Activated CD8-positive, alpha-beta memory T cell treated with anti-CD3 and anti-CD28 coated beads for 4 hours (primary cell): ENCODE results near the gene GPR155.
"Not testable (repeated sequence)": the region's sequence is repeated elsewhere in the genome, so short reads cannot be mapped to it uniquely, and the experiment has no call there.

ENCODE experiments used
- DNase-seq, 2 donors: peaks; one replicate each; pipeline ENCODE4 v3.0.0-alpha.2; 2020; ENCODE audit warnings: low read depth in 2 of 2

Gene GPR155

DNA sequence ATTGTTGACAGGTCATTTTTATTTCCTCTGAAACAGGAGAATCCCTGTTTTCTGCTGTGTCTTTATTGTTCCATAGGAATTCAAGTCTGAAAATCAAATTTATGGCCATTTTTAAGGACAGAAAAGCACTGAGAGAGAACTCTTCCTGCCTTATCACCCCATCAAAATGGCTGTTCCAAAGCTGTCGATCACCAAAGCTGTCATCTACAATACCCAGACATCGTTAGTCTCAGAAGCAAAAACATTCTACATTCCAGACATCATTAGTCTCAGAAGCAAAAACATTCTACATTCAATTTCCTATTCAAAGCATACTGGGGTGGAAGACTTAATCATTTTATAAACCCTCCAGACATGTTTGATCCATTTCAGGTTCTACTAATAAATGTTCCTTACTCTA, 46.9 kb downstream of the GPR155 start:
- DNase-seq = no peak

DNA sequence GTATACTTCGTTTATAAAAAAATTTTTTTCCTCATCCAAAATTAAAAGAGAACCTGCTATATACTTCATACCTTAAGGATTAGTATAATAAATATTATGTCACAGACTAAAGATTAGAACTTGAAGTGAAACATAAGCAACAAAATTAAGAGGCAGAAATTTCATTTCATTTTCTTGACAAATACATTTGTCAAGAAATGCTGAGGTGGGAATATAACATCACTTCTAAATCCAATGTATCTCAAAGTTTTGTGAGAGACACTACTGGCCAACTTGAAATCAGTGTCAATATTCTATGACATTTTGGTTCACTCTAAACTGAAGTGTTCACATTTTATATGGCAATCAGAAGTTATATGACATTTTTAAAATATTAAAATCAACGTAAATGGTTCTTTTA, 47.5 kb downstream of the GPR155 start:
- no peak for DNase-seq

DNA sequence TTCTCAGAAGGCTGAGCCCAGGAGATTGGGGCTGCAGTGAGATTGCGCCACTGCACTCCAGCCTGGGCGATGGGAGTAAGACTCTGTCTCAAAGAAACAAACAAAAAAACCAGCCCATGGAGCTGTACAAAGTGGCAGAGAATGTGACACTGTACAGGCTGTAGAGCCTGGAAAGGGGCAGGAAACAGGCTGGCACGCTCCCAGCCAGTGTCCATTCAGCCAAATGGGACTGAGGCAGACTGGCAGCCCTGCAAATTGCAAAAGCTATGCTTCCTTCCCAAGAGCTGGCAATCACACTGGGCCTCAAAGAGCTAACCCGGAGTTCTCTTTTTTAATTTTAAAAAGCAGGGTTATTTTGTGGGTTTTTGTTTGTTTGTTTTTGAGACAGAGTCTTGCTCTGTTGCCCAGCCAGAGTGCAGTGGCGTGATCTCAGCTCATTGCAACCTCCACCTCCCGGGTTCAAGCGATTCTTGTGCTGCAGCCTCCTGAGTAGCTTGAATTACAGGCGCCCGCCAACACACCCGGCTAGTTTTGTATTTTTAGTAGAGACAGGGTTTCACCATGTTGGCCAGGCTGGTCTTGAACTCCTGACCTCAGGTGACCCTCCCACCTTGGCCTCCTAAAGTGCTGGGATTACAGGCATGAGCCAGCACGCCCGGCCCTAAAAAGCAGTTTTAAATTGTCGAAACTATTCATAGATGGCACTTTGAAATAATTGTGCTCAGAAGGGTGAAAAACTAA, 48.5 kb downstream of the GPR155 start:
- DNase-seq = no peak

DNA sequence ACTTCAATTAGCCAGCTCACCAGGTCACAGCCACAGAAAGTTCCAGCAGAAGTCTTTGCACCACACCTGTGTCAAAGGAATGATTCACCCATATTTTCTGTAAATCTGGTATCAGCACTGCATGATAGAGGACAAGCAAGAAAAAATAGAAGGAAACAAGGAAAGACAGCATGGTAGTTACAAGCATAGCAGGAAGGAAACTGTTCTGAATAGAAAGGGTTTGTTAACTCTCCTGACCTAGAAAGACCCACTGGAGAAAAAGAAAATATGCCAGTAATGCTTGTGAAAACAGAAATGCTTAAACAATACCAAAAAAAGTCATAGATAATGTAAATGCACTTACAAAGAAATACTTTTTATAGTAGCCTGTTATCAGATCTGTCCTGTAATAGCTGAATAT, 50.5 kb downstream of the GPR155 start:
- no peak for DNase-seq

DNA sequence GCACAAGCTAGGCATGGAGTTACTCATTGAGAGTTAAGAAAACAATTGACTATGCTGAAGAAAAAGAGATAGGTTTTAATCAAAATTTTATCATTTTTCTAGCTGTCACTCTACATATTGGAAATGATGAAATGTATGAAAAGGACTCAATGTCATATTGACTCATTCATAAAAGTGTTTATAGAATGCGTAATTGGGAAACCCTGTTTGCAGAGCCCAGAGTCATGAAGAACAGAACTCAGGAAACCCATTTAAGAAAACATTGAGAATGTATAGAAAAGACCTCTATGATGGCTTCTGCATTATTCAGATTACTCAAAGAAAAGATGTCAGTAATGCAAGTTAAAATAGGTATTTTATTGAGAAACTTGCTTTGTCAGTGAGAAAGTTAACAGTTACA, 54.9 kb downstream of the GPR155 start:
- no peak for DNase-seq

DNA sequence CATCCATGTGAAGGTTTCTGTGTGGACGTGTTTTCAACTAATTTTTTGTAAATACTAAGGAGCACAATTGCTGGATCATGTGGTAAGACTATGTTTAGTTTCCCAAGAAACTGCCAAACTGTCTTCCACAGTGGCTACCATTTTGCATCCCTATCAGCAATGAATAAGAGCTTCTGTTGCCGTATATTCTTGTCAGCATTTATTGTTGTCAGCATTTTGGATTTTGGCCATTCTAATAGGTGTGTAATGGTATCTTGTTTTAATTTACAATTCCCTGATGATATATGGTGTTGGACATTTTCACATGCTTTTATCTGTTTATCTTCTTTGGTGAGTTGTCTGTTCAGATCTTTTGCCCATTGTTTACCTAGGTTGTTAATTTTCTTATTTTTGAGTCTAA, 56.8 kb downstream of the GPR155 start:
- DNase-seq = no peak

DNA sequence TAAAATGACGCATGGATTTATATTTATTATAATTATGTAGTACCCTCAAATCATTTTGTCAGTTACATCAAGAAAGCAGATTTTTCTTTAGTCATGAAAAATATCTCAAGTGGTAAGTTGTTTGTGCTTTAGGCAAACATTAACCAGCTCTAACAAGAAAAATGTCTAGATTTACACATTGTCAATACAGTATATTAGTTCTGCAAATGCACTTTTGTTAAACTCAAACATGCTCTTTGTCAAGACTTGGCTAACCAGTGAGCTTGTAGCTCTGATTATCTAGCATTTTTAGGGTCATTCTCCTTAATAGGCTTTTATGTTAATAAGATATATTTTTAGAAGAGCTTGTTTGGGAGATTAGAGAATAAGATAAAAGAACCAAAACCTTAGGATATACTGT, 58.6 kb downstream of the GPR155 start:
- DNase-seq = no peak

DNA sequence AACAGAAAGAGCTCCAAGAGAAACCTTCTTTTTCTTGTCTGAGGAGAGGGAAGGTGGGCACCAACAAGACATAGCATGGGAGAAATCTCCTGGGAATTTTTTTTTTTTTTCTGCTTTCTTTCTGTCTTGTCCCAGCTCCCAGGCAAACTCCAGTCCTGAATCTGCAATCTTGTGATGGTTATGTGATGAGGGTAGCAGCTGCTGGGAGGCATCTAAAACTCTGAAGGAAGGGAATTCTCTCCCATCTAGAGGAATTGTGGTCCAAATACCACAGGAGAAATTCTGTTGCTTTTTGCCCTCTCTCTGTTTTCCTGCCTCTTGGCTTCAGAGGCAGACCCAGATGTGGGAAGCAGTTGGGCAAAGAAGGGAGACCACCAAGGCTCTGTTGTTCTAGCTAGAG, 74.6 kb downstream of the GPR155 start:
- DNase-seq = no peak

DNA sequence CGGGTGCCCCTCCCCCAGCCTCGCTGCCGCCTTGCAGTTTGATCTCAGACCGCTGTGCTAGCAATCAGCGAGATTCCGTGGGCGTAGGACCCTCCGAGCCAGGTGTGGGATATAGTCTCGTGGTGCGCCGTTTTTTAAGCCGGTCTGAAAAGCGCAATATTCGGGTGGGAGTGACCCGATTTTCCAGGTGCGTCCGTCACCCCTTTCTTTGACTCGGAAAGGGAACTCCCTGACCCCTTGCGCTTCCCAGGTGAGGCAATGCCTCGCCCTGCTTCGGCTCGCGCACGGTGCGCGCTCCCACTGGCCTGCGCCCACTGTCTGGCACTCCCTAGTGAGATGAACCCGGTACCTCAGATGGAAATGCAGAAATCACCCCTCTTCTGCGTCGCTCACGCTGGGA, 76.8 kb downstream of the GPR155 start:
- not testable (repeated sequence) for DNase-seq

DNA sequence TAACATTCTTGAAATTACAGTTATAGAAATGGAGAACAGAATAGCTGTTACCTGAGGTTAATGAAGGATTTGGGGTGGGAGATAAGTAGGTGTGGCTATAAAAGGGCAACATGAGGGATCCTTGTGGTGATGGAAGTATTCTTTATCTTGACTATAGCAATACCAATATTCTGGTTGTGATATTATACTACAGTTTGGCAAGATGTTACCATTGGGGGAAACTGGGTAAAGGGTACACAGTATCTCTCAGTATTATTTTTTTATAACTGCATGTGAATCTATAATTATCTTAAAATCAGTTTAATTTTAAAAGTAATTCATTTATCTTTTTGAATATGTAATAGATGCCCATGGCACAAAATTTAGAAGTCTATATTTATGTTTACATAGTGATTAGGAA, 83.2 kb downstream of the GPR155 start:
- DNase-seq = no peak

DNA sequence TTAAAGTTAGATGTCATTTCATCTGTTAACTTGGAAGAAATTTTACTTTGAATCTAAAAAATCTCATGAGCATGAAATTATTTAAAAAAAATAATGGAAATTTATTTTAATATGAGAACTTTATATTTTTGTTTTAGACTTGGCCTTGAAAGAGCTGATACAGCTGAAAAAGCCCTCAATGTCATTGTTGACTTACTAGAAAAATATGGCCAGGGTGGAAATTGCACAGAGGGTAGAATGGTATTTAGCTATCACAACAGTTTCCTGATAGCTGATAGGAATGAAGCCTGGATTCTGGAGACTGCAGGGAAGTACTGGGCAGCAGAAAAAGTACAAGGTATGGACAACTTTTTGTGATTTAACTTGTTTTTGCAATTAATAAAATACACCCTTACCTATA, 86.0 kb downstream of the GPR155 start:
- DNase-seq = no peak

DNA sequence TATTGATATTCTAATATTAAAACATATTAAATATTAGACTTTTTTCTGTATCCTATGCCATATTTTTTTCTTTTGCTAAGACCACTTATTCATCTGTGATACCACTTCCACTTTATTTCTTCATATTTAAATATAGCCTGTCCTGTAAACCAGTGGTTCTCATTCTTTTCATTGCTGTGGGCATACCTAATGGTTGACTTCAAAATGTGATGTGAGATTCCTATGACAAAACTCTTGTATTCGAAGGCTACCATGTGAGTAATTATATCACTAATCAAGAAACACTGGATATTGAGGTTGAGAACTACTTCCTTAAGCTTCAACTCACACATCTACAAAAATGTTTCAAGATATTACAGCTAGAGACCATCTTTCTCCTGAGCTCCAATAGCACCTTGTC, 87.7 kb downstream of the GPR155 start:
- DNase-seq = no peak

DNA sequence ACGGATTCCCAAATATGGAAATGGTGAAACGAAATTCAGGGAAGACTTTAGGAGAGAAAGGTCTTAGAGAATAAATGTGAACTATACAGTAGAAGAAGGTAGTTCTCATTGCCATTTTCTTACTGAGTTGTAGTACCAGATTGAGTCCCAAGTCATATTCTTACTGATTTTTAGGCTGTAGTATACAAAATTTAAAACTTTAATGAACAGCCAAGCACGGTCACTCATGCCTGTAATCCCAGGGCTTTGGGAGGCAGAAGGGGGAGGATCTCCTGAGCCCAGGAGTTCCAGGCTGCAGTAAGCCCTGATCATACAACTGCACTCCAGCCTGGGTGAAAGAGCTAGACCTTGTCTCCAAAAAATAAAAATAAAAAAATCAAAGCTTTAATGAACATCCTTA, 89.1 kb downstream of the GPR155 start:
- no peak for DNase-seq

DNA sequence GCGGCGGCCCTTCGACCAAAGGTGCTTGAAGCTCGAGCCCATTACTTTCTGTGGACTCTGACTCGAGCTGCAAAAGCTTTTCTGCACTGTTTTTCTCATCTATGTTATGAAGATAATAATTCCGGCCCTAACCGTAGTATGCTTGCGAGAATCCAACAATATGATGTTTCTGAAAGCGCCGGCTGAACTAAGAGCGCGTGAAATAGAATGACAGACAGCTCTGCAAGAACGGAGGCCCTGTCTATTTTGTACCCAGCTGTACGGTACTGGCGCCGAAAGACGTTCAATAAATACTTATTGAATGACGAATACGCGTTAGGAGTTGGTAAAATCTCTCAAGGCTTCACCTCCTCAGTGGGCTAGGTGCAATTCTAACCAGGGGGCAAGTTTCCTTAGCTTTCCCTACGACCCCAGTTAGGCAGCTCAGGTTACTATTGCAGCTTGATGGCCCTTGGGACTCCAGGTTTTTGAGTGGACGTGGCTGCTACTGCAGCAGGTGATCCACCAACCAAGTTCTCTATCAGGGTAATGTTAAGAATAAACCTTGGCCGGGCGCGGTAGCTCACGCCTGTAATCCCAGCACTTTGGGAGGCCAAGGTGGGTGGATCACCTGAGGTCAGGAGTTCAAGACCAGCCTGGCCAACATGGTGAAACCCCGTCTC, 90.7 kb downstream of the GPR155 start:
- DNase-seq = no peak

DNA sequence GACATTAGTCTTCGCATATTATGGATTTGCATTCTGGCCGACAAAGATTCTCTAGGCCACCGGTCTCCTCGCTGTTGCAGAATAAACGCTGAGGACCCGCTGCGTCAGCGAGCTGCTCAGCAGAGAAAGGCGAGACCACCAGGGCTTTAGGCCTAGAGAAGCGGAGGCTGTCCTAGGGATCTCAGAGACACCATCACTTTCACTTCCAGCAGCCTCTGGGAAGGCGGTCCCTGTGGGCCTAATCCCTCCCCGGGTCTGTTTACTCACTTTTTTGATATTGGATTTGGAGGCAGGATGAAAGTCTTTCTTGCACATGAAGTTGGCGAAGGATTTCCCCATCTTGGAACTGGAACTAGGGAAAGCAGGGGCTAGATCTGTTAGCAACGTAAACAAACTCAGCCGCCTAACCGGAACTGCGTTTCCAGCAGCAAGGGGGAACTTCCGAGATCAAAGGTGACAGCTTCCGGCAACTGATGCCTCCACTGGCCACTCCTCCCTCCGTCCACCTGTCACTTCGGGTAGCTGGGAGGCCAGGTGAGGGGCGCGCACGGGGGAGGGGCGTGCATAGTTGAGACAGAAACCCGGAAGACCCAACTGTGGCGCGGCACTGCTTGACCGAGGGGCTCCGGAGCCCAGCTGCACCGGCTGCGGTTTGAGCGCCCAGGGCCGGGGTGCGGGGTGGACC, 91.4 kb downstream of the GPR155 start, which contains the start of gene SCRN3:
SCRN3 (plus strand) TSS at position 447 of the 685 bp plus-strand sequence. CDS start 2,554 bp downstream, outside the sequence.
- peak; percentile 46 to 57 for DNase-seq

DNA sequence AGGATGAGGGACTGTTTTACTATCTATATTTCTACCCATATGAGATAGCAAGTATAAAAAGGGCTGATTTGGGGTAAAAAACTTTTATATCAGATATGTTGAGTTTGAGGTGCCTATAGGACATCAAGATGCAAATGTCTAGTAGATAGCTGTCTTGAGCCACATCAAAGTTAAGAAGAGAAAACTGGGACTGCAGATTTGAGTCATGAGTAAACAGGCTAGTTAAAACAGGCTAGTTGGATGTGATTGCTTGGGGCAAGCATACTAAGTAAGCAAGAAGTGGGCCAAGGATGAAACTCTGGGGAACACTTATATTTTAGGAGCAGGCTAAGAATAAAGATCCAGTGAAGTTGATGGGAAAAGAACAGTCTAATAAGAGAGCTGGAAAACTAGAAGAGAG, 94.1 kb downstream of the GPR155 start:
- no peak for DNase-seq

DNA sequence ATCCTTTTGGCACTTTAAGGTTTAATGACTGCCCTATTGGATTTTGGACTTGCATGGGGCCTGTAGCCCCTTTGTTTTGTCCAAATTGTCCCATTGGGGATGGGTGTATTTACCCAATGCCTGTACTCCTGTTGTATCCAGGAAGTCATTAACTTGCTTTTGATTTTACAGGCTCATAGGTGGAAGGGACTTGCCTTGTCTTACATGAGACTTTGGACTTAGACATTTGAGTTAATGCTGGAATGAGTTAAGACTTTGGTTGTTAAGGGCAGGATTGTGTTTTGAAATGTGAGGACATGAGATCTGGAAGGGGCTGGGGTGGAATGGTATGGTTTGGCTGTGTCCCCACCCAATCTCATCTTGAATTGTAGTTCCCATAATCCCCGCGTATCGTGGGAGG, 96.5 kb downstream of the GPR155 start:
- DNase-seq = not testable (repeated sequence)

DNA sequence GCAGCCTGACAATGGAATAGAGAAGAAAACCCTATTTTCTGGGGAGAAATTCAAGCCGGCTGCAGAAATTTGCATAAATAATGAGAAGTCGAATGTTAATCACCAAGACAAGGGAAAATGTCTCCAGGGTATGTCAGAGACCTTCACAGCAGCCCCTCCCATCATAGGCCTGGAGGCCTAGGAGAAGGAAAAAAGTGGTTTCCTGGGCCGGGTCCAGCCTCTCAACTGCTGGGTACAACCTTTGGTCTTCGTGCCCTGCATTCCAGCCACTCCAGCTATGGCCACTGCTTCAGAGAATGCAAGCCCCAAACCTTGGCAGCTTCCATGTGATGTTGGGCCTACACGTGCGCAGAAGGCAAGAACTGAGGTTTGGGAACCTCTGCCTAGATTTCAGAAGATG, 97.3 kb downstream of the GPR155 start:
- no peak for DNase-seq

DNA sequence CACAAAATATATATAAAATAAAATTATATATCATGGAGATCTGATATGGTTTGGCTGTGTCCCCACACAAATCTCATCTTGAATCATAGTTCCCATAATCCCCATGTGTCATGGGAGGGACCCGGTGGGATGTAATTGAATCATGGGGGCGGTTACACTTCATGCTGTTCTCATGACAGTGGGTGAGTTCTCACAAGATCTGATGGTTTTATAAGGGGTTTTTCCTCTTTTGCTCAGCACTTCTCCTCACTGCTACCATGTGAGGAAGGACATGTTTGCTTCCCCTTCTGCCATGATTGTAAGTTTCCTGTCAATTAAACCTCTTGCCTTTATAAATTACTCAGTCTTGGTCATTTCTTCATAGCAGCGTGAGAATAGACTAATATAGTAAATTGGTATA, 98.1 kb downstream of the GPR155 start:
- not testable (repeated sequence) for DNase-seq

DNA sequence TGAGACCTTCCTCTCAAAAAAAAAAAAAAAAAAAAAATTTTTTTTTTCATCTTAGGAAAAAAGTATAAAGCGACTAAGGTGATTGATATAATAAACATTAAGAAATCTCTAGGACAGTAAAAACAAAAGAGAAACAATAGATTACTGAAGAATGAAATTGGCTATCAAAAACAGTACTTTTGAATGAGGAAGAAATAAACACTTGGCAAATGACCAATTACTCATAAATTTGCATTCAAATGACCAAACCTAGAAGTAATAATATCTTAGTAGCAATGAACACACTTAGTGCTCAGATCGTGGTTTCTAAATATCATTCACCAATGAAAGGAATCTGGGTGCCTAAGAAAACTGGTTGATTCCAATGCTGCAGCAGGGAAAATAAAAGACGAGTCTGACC, 101.6 kb downstream of the GPR155 start:
- no peak for DNase-seq

DNA sequence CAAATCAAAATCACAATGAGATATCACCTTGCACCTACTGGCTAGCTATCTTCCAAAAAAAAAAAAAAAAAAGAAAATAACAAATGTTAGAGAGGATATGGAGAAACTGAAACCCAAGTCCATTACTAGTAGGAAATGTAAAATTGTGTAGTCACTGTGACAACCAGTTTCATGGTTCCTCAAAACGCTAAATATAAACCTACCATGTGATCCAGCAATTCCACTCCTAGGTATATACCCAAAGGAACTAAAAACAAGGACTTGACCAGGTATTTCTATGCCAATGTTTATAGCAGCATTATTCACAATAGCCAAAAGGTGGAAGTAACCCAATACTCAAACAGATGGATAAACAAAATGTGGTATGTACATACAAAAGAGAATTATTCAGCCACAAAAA, 103.0 kb downstream of the GPR155 start:
- DNase-seq = no peak
